Measurements from ENCODE around the gene GP2. TPM values are rescaled to one million over a fixed set of nuclear protein-coding genes. Genes with fewer than 3 reads are reported as not detected.

The GP2 gene
- polyA plus RNA-seq, 2 of the 4 experiments (the other 2 are of a cell fraction), result not detected

- TF ChIP-seq REST (IDR thresholded peaks at IDR 0.05), result no peak
- no peak for TF ChIP-seq PBX3 (IDR thresholded peaks at IDR 0.05)
- TF ChIP-seq NPAS2 (CRISPR knock-in tag; IDR thresholded peaks at IDR 0.05; ENCODE audit: borderline replicate concordance), result no peak
These were observed 27.9 kb upstream of the GP2 start (continued) for GRCh38 chr16:20355114-20355782.

- Histone ChIP-seq H3K4me3 (no peak overlapping the region), H3K9me3 (no peaks in the 10 kb centered on the region), H3K4me1 (no peaks in the 10 kb centered on the region), H3K27ac (no peak overlapping the region), H3K4me2 (no peak overlapping the region)
- POLR2A ChIA-PET, result no interaction called here
- CTCF ChIA-PET, result interaction anchor here (1.4 kb wide), 1 partner anchor 53 kb away, joined by 4 read pairs; no protein-coding TSS in a partner anchor
- DNase-seq (ENCODE audit: low read depth in 1 of 2, low spot score in 1 of 2) (no peak), FAIRE-seq (no peak), ATAC-seq (no peak)
- TF ChIP-seq RARB (CRISPR knock-in tag; IDR thresholded peaks at IDR 0.05) (no peak), NPAS2 (CRISPR knock-in tag; IDR thresholded peaks at IDR 0.05; ENCODE audit: borderline replicate concordance) (no peak), MAFK (IDR thresholded peaks at IDR 0.05; ENCODE audit: partially characterized antibody) (no peak), FOSB (CRISPR knock-in tag; IDR thresholded peaks at IDR 0.05) (no peak), FOXS1 (CRISPR knock-in tag; IDR thresholded peaks at IDR 0.05) (no peak), POLR2A (IDR thresholded peaks at IDR 0.05; ENCODE audit: low read length) (no peak), RFX5 (IDR thresholded peaks at IDR 0.05) (no peak), HES2 (IDR thresholded peaks at IDR 0.05) (no peak), PHF8 (IDR thresholded peaks at IDR 0.05; ENCODE audit: borderline replicate concordance, low read depth) (no peak), CBX2 (IDR thresholded peaks at IDR 0.05; ENCODE audit: borderline replicate concordance, low read depth) (no peak), JUN (IDR thresholded peaks at IDR 0.05) (no peak), HOXA7 (CRISPR knock-in tag; IDR thresholded peaks at IDR 0.05) (no peak), MYC (IDR thresholded peaks at IDR 0.05; ENCODE audit: borderline replicate concordance, low read length) (no peak), EHF (CRISPR knock-in tag; IDR thresholded peaks at IDR 0.05) (no peak)
These were observed 26.1 kb upstream of the GP2 start for GRCh38 chr16:20353379-20353778.

GRCh38 chr16:20352615-20353014, 25.3 kb upstream of the GP2 start, which contains the start of gene UMOD:
UMOD (minus strand) TSS chr16:20352715; CDS start chr16:20350737, 1,978 bp downstream.
- DNase-seq (ENCODE audit: low read depth in 1 of 2, low spot score in 1 of 2) (no peak), ATAC-seq (no peak), FAIRE-seq (no peak)
- Histone ChIP-seq H3K4me2 (no peak within 1 kb of the TSS), H3K4me1 (no peaks in the 10 kb centered on the region), H3K27ac (no peak within 1 kb of the TSS), H3K4me3 (no peak within 1 kb of the TSS), H3K9me3 (no peaks in the 10 kb centered on the region)
- WGBS (ENCODE audit: missing lambda C conversion rate), result 6% methylated on average over 2 of the region's 2 CpGs
- TF ChIP-seq MAZ (IDR thresholded peaks at IDR 0.05; ENCODE audit: borderline replicate concordance, low read depth, low read length) (no peak), BCL3 (IDR thresholded peaks at IDR 0.05) (no peak), POLR2A (IDR thresholded peaks at IDR 0.05; ENCODE audit: low read length) (no peak), CHD2 (IDR thresholded peaks at IDR 0.05; ENCODE audit: low read length, partially characterized antibody) (no peak), ZSCAN20 (CRISPR knock-in tag; IDR thresholded peaks at IDR 0.05) (no peak), ATOH8 (CRISPR knock-in tag; IDR thresholded peaks at IDR 0.05; ENCODE audit: low read depth) (no peak), RARB (CRISPR knock-in tag; IDR thresholded peaks at IDR 0.05) (no peak), ESRRA (IDR thresholded peaks at IDR 0.05; ENCODE audit: borderline replicate concordance, low read length) (no peak), HDAC2 (IDR thresholded peaks at IDR 0.05) (no peak), HOXB13 (CRISPR knock-in tag; IDR thresholded peaks at IDR 0.05; ENCODE audit: low read depth) (no peak), CTCF (IDR thresholded peaks at IDR 0.05) (no peak), HOXA7 (CRISPR knock-in tag; IDR thresholded peaks at IDR 0.05) (no peak), MAX (IDR thresholded peaks at IDR 0.05) (no peak)
- POLR2A ChIA-PET, result no interaction called here
- CTCF ChIA-PET, result interaction anchor here (1.4 kb wide), 1 partner anchor 52 kb away, joined by 4 read pairs; no protein-coding TSS in a partner anchor

Measured in A549 (cell line).